Chondrocyte (in vitro differentiated cells): ENCODE measurements around the gene IPO4. TPM values are rescaled to one million over a fixed set of nuclear protein-coding genes. Genes with fewer than 3 reads are reported as not detected.

Source experiments
- DNase-seq: peaks from one replicate; pipeline ENCODE4 v3.0.0; 2021; ENCODE audit warnings: mixed read lengths, low spot score
- H3K27ac Mint-ChIP-seq: one replicate; pipeline ENCODE4 v1.8.0; 2021; ENCODE audit warnings: mild to moderate bottlenecking, moderate library complexity, mixed read lengths; ENCODE audit not compliant: unreplicated experiment
- H3K27me3 Mint-ChIP-seq: 2 replicates; pipeline ENCODE4 v1.8.0; 2021; ENCODE audit warnings: low read depth, mixed read lengths
- H3K36me3 Mint-ChIP-seq: 2 replicates; pipeline ENCODE4 v1.8.0; 2021; ENCODE audit warnings: low read depth, mixed read lengths
- H3K4me1 Mint-ChIP-seq: 2 replicates; pipeline ENCODE4 v1.8.0; 2021; ENCODE audit warnings: low read depth, mild to moderate bottlenecking, mixed read lengths
- H3K4me3 Mint-ChIP-seq: one replicate; pipeline ENCODE4 v1.8.0; 2021; ENCODE audit warnings: mild to moderate bottlenecking, moderate library complexity, mixed read lengths; ENCODE audit not compliant: unreplicated experiment
- H3K9me3 Mint-ChIP-seq: 2 replicates; pipeline ENCODE4 v1.8.0; 2021; ENCODE audit warnings: low read depth, mixed read lengths
- total RNA-seq: library from RNA; stranded (reverse); gene quantifications from 3 replicates; pipeline ENCODE4 v1.2.1, GENCODE V29; 2021
- TF ChIP-seq, protein P1 (sequence below): fragments of 200-600 bp; sonication (generic); IDR thresholded peaks from 2 replicates; pipeline ENCODE4 v1.5.0; 2021; ENCODE audit warnings: antibody characterized with exemption, mild to moderate bottlenecking, moderate library complexity

IPO4 gene
- total RNA-seq, 1 donor from 2014 or later = 26.7 TPM

GRCh38 chr14:24213866-24214662 is 25.4 kb upstream of the IPO4 start:
- Mint-ChIP-seq H3K36me3 (peaks cover 7% of the 10 kb centered on the region), H3K4me1 (peaks cover 41% of the 10 kb centered on the region), H3K27ac (peak overlapping the region; percentile 100), H3K27me3 (no peaks in the 10 kb centered on the region), H3K9me3 (no peaks in the 10 kb centered on the region), H3K4me3 (peak overlapping the region; percentile 95)
- no peak for DNase-seq
- TF ChIP-seq, protein P1, sequence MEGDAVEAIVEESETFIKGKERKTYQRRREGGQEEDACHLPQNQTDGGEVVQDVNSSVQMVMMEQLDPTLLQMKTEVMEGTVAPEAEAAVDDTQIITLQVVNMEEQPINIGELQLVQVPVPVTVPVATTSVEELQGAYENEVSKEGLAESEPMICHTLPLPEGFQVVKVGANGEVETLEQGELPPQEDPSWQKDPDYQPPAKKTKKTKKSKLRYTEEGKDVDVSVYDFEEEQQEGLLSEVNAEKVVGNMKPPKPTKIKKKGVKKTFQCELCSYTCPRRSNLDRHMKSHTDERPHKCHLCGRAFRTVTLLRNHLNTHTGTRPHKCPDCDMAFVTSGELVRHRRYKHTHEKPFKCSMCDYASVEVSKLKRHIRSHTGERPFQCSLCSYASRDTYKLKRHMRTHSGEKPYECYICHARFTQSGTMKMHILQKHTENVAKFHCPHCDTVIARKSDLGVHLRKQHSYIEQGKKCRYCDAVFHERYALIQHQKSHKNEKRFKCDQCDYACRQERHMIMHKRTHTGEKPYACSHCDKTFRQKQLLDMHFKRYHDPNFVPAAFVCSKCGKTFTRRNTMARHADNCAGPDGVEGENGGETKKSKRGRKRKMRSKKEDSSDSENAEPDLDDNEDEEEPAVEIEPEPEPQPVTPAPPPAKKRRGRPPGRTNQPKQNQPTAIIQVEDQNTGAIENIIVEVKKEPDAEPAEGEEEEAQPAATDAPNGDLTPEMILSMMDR = no peak

DNA sequence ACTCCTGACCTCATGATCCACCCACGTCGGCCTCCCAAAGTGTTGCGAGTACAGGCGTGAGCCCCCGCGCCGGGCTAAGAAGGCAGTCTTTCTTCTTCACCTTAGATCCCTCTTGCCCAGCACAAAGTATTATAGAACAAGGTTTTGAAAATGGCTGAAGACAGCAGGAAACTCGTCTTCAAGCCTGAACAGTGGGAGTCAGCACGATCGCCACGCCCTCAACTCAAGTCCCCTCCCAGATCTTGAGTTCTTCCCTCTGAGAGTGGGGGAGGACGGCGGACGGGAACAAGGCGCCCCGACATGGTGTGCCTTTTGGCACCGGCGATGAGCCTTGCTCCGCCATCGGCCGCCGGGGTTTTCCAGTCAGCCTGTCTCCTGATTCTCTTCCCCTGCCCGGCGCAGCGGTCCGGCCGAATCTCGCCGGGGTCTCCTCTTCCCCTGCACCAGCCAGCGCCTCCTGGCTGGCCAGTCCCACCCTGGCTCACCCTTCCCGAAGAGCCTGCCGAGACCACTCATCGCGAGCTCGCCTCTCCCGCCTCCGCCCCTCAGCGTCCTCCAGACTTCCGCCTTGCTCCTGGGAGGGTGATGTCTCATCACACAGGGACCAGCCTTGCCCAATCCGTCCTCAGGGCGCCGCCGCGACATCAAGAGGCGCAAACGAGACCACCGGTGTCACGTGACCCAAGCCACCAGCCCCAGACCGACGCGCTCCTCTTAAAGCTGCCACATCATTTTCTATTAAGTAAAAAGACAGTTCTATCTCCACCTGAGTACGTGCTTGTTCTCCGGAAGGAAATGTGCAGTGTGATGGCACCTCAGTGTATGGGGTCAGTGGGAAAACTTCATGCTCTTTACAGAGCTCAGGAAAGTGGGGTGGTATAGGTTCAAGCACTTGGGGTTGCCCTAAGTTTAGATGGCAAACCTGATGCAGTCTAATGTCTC is 24.6 kb upstream of the IPO4 start, which contains the start of gene CHMP4A:
Gene CHMP4A, minus strand, starts transcription at position 565 of the 942 bp plus-strand sequence. Its CDS starts 49 bp downstream, at position 516.
- no peaks in the 10 kb centered on the region for H3K27me3 Mint-ChIP-seq
- H3K9me3 Mint-ChIP-seq = no peaks in the 10 kb centered on the region
- peaks cover 9% of the 10 kb centered on the region for H3K36me3 Mint-ChIP-seq
- peaks cover 41% of the 10 kb centered on the region for H3K4me1 Mint-ChIP-seq
- peak; percentile 100 for DNase-seq
- peak within 1 kb of the TSS; percentile 95 for H3K4me3 Mint-ChIP-seq
- TF ChIP-seq, protein P1 = peak; percentile 66
- H3K27ac Mint-ChIP-seq = peak within 1 kb of the TSS; percentile 100

DNA sequence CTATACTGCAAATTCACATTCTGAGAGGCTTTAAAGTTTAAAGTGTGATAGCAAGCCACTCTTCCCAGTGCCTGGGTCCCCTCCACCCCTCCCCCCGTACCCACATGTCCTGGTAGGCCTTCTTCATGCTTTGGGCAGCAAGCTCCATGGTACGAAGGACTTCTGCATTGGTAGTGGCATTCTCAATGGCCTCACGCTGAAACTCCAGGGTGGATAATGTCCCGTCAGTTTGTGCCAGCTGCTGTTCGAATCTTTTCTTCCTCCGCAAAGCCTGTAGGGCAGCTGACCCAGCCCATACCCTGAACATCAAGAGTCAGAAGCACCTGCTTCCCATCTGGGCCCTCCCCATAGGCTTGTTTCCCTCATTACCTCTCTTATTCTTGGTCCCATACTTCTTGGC is 22.7 kb upstream of the IPO4 start:
- Mint-ChIP-seq H3K4me1 (peaks cover 39% of the 10 kb centered on the region), H3K27ac (no peak overlapping the region), H3K36me3 (peaks cover 16% of the 10 kb centered on the region), H3K9me3 (no peaks in the 10 kb centered on the region), H3K27me3 (no peaks in the 10 kb centered on the region), H3K4me3 (no peak overlapping the region)
- no peak for DNase-seq
- TF ChIP-seq, protein P1 = no peak

DNA sequence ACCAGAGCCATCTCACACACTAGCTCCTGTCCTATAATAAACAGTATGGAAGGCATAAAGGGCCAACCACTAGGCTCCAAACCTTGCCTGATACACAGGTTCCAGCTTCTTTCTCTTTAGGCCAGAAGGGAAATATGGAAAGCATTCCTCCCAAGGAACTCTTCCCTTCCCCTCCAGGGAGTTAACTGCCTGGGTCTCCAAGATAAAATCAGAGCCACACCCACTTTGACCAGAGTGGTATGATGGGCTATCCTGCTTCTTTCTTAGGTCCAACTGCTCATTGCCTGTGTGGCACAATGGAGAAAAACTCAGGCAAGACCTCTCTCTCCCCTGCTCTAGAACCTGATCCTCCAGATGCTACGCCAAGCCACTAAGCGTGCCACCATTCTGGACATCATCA is 19.0 kb upstream of the IPO4 start:
- H3K4me3 Mint-ChIP-seq = no peak overlapping the region
- H3K4me1 Mint-ChIP-seq = peaks cover 11% of the 10 kb centered on the region
- peaks cover 30% of the 10 kb centered on the region for H3K36me3 Mint-ChIP-seq
- H3K9me3 Mint-ChIP-seq = peaks cover 5% of the 10 kb centered on the region
- TF ChIP-seq, protein P1 = no peak
- no peaks in the 10 kb centered on the region for H3K27me3 Mint-ChIP-seq
- no peak for DNase-seq
- peak overlapping the region; percentile 41 for H3K27ac Mint-ChIP-seq

GRCh38 chr14:24207104-24207551 is 18.5 kb upstream of the IPO4 start:
- Mint-ChIP-seq H3K27me3 (no peaks in the 10 kb centered on the region), H3K4me3 (no peak overlapping the region), H3K36me3 (peaks cover 33% of the 10 kb centered on the region), H3K9me3 (peaks cover 7% of the 10 kb centered on the region), H3K27ac (no peak overlapping the region), H3K4me1 (peaks cover 7% of the 10 kb centered on the region)
- TF ChIP-seq, protein P1 = no peak
- DNase-seq = no peak
